Fibroblast of pulmonary artery (primary cell): Measurements from ENCODE around the gene MESP1.

ENCODE experiments used
- DNase-seq: peaks from one replicate; pipeline ENCODE4 v3.0.0-alpha.2; 2010; ENCODE audit warnings: low read depth
- H3K4me3 ChIP-seq: replicated peaks from 2 replicates; pipeline ENCODE4 v1.5.1; 2011; ENCODE audit warnings: low read depth, mild to moderate bottlenecking, control low read depth, low read length, moderate library complexity
- CTCF ChIP-seq: IDR thresholded peaks from 2 replicates; pipeline ENCODE4 v1.5.1; 2011; ENCODE audit warnings: mild to moderate bottlenecking, control low read depth, low read length, inconsistent platforms; ENCODE audit errors: missing control alignments

MESP1 gene

GRCh38 chr15:89749951-89750559, 994 bp downstream of the MESP1 start:
- DNase-seq: no peak
- H3K4me3 ChIP-seq: peak overlapping the region; percentile 49
- TF ChIP-seq CTCF: no peak

- no peak for TF ChIP-seq CTCF
- no peak for DNase-seq
- no peak overlapping the region for H3K4me3 ChIP-seq
Observed at GRCh38 chr15:89749526-89749925, 1.5 kb downstream of the MESP1 start.

- no peak for TF ChIP-seq CTCF
- no peak overlapping the region for H3K4me3 ChIP-seq
- DNase-seq: no peak
Observed at GRCh38 chr15:89749054-89749453, 2.0 kb downstream of the MESP1 start.

GRCh38 chr15:89747708-89748682, 3.1 kb downstream of the MESP1 start:
- TF ChIP-seq CTCF: no peak
- no peak overlapping the region for H3K4me3 ChIP-seq
- peak; percentile 17 for DNase-seq

GRCh38 chr15:89746386-89746780, 4.7 kb downstream of the MESP1 start:
- TF ChIP-seq CTCF: no peak
- no peak for DNase-seq
- H3K4me3 ChIP-seq: no peak overlapping the region

- TF ChIP-seq CTCF: no peak
- DNase-seq: no peak
- no peak overlapping the region for H3K4me3 ChIP-seq
Observed at GRCh38 chr15:89745768-89746167, 5.3 kb downstream of the MESP1 start.

- no peak overlapping the region for H3K4me3 ChIP-seq
- TF ChIP-seq CTCF: no peak
- DNase-seq: no peak
Observed at GRCh38 chr15:89745131-89745530, 5.9 kb downstream of the MESP1 start.
